ENCODE measurements around the gene FBLN2. TPM values are rescaled to one million over a fixed set of nuclear protein-coding genes. Genes with fewer than 3 reads are reported as not detected.
A peak's percentile ranks its signal among the peaks of the same experiment; 100 is the strongest.

The FBLN2 gene
- total and polyA plus RNA-seq, 8 donors = 27.5 to 96.6 (median 40.6) TPM

DNA sequence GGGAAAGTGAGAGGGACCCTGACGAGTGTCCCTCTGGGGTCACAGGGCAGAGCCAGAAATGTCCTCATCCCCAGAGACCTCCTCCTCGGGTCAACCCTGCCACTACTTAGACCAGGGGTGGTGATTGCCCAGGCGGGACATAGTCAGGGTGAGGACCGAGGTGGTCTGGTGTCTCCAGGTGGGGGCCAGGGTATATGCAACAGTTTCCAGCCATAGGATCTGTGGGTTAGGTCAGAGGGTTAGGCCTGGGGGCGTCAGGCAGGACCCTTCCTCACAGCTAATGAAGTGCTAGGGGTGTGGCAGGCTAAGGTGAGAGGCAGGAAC is 22.3 kb upstream of the FBLN2 start:
- H3K9me3 ChIP-seq = no peaks in the 10 kb centered on the region
- TF ChIP-seq, protein P1, sequence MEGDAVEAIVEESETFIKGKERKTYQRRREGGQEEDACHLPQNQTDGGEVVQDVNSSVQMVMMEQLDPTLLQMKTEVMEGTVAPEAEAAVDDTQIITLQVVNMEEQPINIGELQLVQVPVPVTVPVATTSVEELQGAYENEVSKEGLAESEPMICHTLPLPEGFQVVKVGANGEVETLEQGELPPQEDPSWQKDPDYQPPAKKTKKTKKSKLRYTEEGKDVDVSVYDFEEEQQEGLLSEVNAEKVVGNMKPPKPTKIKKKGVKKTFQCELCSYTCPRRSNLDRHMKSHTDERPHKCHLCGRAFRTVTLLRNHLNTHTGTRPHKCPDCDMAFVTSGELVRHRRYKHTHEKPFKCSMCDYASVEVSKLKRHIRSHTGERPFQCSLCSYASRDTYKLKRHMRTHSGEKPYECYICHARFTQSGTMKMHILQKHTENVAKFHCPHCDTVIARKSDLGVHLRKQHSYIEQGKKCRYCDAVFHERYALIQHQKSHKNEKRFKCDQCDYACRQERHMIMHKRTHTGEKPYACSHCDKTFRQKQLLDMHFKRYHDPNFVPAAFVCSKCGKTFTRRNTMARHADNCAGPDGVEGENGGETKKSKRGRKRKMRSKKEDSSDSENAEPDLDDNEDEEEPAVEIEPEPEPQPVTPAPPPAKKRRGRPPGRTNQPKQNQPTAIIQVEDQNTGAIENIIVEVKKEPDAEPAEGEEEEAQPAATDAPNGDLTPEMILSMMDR (IDR thresholded peaks at IDR 0.05) = no peak
- DNase-seq (no peak), ATAC-seq (no peak)
- intact Hi-C loops (cut with DNase I) = no loop called here
- H3K36me3 ChIP-seq = no peaks in the 10 kb centered on the region
- H3K27me3 ChIP-seq = no peaks in the 10 kb centered on the region
- no peak overlapping the region for H3K4me3 ChIP-seq
- H3K4me1 ChIP-seq = no peaks in the 10 kb centered on the region
- peak overlapping the region in 1 of 2 donors; percentile 56 for H3K27ac ChIP-seq

DNA sequence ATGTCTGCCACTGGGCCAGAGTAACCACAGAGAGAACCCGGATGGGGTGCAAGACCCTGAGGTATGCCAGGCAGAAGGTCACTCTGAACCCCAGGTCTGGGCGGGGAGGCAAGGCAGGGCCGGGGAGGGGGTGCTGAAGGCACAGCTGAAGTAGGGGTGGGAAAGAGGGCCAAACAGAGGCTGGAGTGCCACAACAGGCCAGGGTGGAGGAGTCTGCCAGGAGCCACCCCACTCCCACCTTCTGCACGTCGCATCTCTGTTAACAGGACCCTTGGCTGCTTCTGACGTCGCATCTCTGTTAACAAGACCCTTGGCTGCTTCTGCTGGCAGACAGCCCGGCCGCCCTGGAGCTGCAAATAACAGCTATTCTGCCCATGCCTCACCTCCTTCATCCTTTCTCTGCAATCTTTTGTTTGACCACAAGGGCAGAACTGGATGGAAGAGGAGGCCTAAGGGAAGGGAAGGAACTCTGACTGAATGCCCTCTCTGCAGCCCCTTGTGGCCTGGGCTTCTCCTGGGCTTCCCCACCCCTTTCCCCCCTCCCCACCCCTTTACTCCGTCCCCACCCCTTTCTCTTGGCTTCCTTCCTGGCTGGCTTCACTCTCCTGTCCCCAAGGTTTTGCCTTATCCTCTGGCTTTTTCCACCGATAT is 20.6 kb upstream of the FBLN2 start:
- Histone ChIP-seq H3K9me3 (no peaks in the 10 kb centered on the region), H3K27ac (no peak overlapping the region), H3K4me3 (no peak overlapping the region), H3K36me3 (no peaks in the 10 kb centered on the region), H3K4me1 (no peaks in the 10 kb centered on the region), H3K27me3 (no peaks in the 10 kb centered on the region)
- TF ChIP-seq, protein P1 (IDR thresholded peaks at IDR 0.05) = peak in 1 of 2 donors; percentile 7
- DNase-seq (no peak), ATAC-seq (no peak)
- intact Hi-C loops (cut with DNase I) = no loop called here

DNA sequence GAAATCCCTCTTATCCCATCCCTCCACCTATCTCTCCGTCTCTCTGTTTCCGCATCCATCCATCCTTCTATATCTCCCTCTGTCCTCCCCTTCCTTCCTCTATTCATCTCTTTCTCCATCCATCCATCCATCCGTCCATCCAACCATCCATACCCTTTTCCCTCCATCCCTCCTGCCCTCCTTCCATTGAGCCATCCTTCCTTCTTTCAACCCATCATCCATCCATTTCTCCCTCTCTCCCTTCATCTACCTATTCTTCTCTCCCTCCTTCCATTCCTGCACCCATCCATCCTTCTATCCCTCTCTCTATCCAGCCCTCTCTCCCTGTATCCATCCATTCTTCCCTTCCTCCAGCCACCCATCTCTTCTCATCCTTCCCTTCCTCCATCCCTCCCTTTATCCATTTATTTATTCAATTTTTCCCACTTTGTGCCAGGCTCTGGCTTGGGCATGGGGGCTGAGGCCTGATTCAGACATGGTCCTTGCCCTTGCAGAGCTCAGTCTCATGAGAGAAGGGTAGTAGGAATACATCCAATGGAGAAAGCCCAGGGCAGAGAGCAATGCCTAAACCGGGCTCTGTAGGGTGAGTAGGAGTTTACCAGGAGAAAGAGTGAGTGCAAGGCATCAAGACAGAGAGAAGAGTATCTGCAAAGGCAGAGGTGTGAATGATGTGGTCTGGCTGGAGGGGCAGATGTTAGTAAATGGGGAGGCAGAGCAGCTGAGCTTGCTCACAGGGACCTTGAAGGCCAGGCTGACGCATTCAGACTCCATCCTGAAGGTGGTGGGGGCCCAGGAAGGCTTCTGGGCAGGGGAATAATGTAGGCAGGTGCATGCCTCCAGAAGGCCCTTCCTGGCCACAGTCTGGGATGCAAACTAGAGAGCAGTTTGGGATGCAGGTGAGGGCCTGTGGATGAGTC is 19.5 kb upstream of the FBLN2 start:
- intact Hi-C loops (cut with DNase I) = no loop called here
- no peak for DNase-seq
- Histone ChIP-seq H3K4me1 (no peaks in the 10 kb centered on the region), H3K27me3 (peaks cover 0 to 2% of the 10 kb centered on the region in 2 donors), H3K4me3 (no peak overlapping the region), H3K27ac (no peak overlapping the region), H3K36me3 (no peaks in the 10 kb centered on the region), H3K9me3 (no peaks in the 10 kb centered on the region)
- no peak for ATAC-seq
- TF ChIP-seq, protein P1 (IDR thresholded peaks at IDR 0.05) = no peak

DNA sequence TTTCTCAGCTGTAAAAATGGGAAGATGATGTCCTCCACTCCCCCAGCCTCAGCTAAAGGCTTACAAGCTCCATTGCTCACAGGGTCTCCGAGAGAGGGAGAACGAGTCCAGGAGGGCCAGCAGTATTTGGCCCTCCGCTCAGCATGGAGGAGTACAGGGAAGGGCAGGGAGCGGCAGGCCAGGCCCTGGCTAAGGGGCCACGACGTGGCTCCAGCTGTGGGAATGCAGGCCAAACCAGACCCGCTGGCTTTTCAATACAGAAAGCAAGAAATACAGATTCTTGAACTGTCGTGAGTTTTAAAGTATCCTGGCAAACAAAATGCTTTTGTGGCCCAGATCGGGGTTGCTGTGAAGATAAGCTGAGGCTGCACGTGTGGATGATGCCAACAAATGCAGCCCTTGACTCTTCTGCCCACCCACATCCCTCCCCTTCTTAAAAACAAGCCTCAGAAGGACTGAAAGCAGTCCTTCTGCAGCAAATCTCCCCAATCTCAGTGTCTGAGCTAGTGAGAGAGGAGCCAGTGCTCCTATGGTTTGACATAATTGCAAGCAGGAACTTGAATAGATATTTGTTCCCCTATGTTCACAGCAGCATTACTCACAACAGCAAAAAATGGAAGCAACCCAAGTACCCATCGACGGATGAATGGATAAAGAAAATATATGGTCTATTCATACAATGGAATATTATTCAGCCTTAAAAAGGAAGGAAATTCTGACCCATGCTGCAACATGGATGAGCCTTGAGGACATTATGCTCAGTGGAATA is 18.5 kb upstream of the FBLN2 start:
- Histone ChIP-seq H3K27ac (no peak overlapping the region), H3K4me1 (no peaks in the 10 kb centered on the region), H3K4me3 (no peak overlapping the region), H3K27me3 (peaks cover 0 to 7% of the 10 kb centered on the region in 2 donors), H3K9me3 (no peaks in the 10 kb centered on the region), H3K36me3 (no peaks in the 10 kb centered on the region)
- TF ChIP-seq, protein P1 (IDR thresholded peaks at IDR 0.05) = no peak
- ATAC-seq (no peak), DNase-seq (no peak)
- intact Hi-C loops (cut with DNase I) = no loop called here

DNA sequence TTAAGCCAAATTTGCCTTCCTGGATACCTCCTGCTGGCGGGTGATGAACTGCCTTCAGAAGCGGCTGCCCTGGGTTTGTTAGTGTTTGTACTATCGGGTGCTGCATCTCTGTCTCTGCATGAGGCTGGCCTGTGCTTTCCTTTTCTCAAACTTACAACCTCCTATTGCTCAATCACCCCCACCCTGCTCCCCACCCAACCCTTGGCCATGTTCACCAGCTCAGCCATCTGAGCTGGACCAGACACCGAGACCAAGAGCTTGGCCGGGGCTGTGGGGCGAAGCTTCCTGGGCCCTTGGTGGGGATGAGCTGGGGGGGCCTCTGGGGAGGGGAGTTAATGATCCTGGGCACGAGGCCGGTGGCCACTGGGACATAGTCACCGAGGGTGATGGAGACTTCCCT is 16.8 kb upstream of the FBLN2 start:
- ATAC-seq = peak; percentile 18
- Histone ChIP-seq H3K9me3 (no peaks in the 10 kb centered on the region), H3K36me3 (no peaks in the 10 kb centered on the region), H3K4me3 (no peak overlapping the region), H3K27ac (no peak overlapping the region), H3K4me1 (peaks cover 0 to 2% of the 10 kb centered on the region in 2 donors), H3K27me3 (peaks cover 0 to 7% of the 10 kb centered on the region in 2 donors)
- peak in 1 of 4 donors; percentile 74 for DNase-seq
- intact Hi-C loops (cut with DNase I) = no loop called here
- TF ChIP-seq, protein P1 (IDR thresholded peaks at IDR 0.05) = no peak

Data from left lung (tissue), 10 donors.